NOMO-1 treated with dmso at 0.1 percent for 144 hours (cell line): Measurements from ENCODE around the gene KIAA0825.
A peak's percentile ranks its signal among the peaks of the same experiment; 100 is the strongest.

ENCODE experiments used
- DNase-seq: peaks from one replicate; lab custom pipeline; 2025; ENCODE audit not compliant: unreplicated experiment; lab: John Stamatoyannopoulos, UW

Gene KIAA0825

DNA sequence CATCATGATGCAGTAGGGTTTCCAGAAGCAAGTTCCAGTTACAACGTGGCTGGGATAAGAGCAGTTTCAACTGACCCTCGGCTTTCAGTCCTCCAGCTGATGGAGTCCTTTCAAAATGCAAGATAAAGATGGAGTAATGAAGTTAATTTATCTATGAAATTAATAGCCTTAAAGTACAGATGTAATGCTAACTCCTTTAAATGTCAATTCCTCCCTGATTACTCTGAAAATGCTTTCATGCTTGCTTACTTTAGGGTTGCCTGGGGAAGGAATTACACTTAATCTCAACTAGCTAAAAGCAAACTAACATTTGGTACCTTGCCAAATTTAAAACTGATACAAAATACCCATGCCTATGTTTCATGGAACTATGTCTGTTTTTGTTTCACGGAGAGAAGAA is 178.4 kb downstream of the KIAA0825 start:
- DNase-seq = no peak

DNA sequence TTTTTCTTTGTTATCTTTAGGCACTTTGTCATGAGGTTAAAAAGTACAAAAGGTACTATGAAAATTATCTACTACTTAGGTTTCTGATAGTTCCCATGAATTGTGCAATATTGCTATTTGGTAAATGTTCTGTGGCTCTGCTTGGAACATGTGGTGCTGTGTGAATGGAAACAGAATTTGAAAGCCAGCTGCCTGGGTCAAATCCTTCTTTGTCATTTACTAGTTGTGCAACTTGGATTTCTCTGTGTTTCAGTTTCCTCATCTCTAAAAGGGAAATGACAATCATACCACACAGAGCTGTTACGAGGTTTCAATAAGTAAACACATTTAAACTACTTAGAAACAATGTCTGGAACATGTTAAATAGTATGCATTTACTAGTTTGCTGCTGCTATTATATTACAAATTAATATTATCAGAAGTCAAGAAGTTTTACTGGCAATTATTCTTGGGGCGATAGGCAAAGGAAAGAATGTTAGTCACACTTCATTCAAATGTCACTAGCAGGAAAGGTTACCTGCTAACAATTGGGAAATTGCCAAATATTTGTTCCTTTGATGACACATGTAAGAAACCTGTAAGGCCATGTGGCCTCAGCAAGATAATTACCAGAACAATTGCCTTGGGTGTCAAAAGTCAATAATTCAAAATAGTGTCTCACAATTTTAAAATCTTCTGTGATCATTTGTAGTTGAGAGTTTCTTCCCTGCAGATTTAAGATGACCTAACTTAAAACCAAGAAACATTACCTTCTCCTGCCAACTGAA is 184.8 kb downstream of the KIAA0825 start:
- DNase-seq = peak; percentile 67

DNA sequence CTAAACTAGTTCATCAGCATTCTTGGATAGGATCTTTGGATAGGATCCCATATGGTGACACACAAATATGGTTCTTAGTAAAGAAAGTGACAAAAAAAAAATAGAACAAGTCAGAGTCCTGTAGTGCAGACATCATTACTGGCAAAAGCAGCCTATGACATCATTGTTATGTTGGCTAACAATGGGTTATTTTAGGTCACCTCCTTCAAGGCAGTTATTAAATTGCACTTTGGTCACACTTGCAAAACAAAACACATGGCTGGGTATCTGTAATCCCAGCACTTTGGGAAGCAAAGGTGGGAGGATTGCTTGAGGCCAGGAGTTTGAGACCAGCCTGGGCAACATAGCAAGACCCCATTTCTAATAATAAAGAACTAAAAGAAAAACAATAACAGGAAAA is 185.9 kb downstream of the KIAA0825 start:
- DNase-seq = no peak

DNA sequence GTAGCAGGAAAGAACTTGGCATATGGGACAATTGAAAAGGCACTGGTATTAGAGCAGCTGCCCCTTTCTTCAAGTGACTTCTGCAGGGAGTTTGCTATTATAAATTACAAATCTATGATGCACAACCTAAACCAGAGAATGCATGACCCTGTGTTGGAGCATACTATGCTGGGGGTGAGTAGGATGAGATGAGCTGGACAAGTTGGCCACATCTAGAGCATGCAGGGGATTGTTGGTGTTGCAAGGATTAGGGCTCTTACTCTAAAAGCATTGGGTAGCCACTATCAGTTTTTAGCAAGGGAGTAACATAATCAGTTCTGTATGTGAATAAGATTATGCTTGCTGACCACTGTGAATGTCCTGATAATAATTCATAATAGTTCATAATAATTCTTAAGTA is 186.7 kb downstream of the KIAA0825 start:
- DNase-seq = no peak

DNA sequence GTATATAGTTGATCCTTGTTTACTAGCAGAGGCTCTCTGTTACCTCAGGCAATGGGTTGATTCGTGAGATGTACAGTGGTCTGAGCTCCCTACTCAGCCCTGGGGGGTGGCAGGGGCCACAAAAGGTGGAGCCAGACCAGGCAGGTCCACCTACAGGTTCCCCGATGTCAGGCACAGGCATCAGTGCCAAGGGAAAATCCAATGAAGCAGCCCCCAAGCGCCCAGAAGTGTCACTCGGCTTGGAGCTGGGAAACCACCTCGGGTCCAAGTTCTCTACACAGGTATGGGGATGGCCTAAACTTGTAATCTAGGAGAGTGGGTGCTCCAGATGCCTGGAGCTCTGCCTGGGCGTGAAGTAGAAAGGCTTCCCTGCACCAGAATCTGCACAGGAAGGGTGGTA is 188.8 kb downstream of the KIAA0825 start:
- no peak for DNase-seq

DNA sequence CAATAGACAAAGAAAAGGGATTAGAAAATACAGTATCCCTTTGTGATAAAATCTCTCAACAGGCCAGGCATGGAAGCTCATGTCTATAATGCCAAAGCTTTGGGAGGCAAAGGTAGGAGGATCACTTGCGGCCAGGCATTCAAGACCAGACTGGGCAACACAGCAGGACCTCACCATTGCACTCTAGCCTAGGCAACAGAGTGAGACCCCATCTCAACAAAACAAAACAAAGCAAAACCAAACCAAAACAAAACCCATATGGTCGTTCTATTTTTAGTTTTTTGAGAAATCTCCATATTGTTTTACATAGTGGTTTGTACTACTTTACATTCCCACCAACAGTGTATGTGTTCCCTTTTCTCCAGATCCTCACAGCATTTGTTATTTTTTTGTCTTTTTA is 193.0 kb downstream of the KIAA0825 start:
- DNase-seq = no peak

DNA sequence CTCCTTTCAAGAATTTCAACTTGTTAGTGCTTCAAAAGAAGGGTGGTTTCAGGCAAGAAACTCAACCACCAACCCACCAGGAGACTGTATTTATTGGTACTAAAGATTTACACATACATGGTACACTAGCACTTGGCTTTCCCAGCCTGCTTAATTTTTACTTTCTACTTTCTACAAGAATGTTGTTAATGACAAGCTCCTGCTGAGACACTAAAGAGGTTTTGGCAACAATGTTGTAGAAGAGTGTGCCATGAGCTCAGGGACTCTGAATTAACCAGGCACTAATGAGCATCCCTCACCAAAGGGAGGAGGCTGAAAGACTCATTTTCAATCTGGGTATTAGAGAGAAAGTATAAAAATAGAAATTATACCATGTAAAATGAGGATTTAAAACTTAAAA is 195.0 kb downstream of the KIAA0825 start:
- no peak for DNase-seq

DNA sequence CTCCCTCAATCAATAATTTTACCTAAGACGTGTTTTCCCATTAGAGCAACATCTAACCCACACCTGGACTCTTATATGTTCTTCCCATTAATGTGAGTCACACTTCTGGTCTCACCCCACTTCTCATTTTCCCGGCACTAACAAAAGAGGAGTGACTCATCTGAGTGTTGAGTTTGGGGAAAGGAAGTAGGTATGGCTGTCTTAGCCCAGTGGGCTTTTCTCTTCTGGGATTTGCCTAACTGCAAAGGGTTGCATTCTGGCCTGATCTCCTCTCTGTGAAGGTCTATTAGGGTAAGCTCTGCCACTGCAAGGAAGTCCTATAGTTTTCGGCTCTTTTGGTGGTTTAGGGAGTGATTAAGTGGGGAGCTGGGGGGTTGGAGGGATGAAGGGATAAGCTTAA is 195.6 kb downstream of the KIAA0825 start:
- DNase-seq = no peak

DNA sequence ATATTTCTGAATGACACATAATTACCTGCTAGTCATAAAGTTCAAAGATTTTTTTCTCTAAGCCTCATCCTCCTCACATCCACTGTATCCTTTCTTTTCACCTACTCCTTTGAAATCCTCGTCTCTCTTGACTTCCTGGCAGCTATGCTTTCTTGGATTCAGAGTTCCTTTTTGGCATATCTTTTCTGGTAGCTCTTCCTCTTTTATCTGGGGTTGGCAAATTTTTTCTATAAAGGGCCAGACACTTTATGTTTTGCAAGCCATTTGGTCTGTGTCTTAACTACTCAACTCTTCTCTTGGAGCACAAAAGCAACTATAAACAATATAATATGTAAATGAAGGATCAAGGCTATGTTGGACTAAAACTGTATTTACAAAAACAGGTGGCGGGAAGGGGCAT is 197.5 kb downstream of the KIAA0825 start:
- no peak for DNase-seq

DNA sequence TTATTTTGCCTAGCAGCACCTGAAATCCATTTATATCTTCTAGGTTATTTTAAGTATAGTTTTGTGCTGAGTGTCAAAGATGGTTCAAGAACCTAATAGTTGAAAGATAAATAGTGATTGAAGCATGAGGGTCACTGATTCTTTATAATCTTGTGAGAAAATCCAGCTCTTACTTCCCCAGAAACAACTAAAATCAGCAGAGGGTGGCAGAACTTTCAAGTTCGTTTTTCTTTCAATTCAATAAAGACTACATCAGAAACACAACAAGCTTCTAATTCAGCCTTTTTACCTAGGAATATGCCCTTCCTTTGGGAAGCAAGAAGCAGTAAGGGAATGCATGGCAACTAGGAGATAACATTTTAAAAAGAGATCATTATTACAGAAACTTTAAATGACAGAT is 202.6 kb downstream of the KIAA0825 start:
- no peak for DNase-seq

DNA sequence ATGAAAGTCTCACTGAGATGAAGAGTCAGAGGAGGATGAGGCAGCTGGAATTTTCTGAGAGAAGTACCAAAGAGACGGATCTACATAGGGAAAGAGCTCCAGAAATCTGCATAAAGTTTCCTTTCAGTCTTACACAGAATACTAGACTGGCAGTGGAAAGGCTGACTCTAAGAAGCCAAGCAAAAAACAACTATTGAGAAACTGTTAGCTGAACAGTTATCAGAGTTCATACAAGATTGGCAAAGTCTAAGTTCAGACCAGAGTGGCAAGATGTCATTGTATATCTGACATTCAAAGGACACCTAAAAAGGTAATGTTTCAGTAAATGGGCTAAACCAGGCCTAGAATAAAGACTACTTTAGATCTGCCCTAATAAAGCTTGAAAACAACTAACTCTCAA is 209.0 kb downstream of the KIAA0825 start:
- DNase-seq = no peak

DNA sequence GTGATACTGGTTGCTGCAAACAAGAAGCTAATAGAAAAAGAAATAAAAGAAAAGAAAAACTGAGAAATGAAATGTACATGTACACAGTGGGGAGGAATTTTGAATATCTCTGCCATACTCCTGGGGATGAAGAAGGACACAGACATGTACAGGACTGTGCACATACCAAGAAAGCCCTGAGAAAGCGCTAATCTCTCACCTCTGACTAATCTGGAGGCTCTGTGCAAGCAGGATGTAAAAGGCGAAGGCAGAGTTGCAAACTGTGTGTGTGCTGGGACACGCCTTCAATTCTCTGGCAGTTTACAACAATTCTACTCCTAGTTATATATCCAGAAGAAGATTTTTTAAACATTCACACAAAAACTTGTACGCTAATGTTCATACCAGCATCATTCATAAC is 211.4 kb downstream of the KIAA0825 start:
- no peak for DNase-seq

DNA sequence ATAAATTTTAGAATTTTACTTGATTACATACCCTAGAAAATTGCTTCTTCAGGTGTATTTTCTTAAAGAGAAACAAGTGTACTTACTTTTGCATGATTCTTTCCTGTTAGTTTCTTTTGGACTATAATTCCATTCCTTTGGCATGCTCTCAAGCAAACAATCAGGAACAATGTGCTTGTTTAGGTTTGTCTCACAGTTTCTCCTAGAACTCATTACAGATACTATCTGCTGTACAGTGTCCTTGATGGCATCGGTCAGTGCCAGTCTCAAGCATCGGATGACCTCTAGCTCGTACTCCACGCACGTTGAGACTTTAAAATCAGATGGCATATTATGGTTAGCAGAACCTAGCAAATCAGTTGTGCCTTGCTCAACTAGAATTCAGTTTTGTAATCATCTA is 214.9 kb downstream of the KIAA0825 start:
- no peak for DNase-seq

DNA sequence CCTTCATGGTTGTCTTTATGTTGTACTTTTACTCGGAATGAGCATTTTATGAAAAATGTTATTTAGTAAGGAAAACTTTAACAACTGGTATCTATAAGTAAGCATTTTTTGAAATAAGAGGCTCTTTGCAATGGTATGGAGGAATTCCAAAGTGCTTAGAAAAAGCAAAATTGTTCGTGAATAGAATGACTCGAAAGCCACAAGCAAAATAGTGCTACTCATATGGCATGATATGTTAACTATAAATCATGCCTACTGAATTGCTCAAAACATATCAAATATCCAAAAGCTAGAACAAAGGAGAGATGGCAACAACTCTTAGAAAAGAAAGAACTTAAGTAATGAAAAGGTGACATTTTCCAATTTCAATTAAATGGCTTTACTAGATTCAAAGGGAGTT is 216.3 kb downstream of the KIAA0825 start:
- DNase-seq = no peak

DNA sequence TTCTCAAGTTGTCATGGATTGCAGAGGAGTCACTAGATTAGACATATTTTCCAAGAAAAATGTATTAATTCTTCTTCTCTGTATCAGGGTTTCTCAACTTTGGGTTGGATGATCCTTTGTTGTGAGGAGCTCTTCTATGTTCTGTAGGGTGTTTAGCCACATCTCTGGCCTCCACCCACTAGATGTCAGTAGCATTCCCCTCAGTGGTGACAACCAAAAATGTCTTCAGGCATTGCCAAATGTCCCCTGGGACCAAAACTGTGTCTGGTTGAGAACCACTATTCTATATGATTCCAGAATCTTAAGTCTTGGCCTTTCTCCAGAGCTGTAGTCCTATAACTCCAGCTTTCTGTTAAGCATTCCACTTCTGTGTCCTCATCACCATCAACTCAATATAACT is 220.9 kb downstream of the KIAA0825 start:
- no peak for DNase-seq

DNA sequence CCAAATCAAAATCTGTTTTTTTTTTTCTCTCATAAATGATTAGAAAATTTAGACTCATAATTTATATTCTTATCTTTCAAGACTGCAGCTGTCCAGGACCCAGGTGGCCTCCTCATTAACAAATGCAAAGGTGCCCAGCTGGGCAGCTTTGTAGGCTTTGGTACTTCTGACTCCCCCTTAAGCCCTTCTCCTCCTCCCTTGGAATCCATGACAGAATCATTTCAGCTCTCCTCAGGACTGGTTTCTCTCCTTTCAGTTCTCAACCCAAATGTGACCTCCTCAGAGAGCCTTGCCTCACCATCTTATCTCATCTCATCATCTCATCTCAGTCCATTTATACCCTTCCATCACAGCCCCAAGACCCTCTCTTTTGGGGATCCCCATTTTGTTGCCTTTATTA is 221.7 kb downstream of the KIAA0825 start:
- no peak for DNase-seq

DNA sequence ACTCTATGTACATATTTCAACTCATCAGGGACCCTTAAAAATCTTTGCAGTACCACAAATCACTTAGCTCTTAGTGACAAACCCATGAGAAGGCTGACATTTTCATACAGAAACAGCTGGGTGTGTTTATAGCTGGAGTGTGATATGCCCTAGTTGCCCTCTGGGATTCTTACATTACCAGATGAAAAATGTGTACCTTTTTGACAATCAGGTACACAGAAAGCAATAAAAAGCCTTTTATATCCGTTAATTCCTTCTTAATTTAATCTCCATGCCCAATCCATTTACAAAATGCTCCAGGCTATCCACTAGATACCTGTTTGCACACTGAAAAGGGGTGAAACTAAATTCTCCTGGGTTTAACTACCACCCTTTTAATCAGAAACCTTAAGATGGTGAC is 222.9 kb downstream of the KIAA0825 start:
- DNase-seq = no peak

DNA sequence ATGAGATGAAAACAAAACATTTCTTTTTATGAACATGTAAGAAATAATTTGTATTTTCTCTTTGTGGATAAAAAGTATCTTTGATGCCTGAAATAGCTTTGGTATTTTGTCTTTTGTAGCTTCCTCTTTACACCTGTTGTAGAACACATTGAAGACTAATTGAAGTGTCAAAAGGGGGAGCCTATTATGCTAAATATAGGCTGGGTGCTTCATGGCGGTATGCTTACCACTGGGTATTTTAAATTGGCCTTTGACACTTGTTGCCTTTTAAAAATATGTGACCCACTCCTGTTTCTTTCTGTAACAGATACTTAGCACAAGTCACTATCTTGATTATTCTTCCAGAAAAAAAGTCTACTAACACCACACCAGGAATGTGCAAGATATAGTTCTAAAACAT is 226.4 kb downstream of the KIAA0825 start:
- no peak for DNase-seq

DNA sequence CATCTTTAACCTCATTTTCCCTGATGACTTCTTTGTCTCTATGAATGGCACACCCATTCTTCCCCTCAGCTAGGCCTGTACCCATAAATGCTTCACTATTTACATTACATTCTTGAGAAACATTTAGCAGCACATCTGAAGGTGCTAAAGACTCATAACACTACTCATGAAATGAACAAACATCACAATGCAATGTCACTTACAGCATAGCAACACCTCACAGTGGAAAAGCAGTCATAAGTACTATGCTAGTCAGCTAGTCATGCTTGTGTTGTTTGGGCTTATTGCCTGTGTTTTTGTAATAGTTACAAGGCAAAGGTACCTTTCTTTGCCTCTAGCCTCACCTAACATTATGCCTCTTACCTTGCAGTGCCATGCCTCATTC is 228.9 kb downstream of the KIAA0825 start:
- DNase-seq = no peak

DNA sequence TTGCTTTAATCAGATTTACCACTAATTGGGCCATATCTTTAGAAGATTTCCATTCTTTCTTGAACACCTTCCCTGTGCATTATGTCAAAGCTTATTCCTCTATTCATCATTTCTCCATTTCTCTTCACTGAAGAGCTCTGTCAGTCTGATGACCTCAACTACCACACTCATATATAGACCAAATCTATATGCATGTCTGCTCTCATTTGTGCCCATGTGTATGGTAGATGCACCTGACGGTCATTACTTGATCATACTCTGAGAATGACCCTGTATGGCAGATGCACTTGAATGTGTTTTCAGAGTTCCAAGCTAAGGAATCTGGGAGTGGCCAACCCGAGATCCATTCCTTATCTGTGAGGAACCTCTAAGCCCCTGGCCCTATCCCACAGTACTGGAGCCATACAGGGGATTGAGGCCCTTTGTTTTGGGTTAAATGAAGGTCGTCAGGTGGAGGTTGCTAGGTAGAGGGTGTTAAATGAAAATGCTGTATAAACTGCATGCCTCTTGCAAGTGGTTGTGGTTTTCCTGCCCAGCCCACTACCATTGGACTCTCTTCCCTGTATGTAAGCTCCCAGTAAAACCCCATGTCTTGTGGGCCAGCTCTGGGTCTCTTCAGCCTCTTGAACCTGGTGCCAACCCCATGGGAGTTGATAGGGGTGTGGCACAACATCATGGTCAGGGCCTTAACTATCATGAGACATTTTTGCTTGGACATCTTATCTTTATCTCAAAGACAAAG is 229.5 kb downstream of the KIAA0825 start:
- DNase-seq = no peak

DNA sequence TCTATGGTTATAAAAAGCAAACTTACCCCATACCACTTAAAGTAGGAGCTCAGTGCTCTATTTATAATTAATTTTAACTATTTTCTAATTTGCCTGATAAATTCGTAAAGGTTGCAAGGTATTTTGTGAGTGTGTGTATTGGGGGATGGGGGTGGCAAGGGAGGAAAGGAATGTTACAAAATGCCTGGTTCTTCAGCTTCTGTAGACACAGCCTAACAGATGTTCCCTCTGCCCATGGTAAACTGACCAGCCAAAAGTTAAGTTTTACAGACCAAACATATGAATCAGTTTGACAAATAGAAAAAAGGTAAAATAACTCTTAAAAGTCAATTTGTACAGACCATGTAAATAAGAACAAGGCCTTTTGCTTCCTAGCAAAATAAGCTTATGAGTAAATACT is 232.6 kb downstream of the KIAA0825 start:
- DNase-seq = no peak

DNA sequence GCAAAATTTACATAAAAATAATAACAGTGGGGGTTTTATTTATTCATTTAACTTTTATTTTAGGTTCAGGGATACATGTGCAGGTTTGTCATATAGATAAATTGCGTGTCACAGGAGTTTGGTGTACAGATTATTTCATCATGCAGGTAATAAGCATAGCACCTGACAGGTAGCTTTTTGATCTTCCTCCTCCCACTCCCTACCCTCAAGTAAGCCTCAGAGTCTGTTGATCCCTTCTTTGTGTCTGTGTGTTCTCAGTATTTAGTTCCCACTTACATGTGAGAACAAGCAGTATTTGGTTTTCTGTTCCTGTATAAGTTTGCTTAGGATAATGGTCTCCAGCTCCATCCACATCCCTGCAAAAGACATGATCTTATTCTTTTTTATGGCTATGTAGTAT is 240.3 kb downstream of the KIAA0825 start:
- DNase-seq = no peak
